ENCODE data around the gene GFOD2. TPM values are rescaled to one million over a fixed set of nuclear protein-coding genes. Genes with fewer than 3 reads are reported as not detected.
"Not testable (repeated sequence)": the region's sequence is repeated elsewhere in the genome, so short reads cannot be mapped to it uniquely, and the experiment has no call there.

Gene GFOD2
- total and polyA plus RNA-seq, 10 donors: 10.4 to 45.6 (median 39.8) TPM

GRCh38 chr16:67752641-67753040 lies 33.5 kb upstream of the GFOD2 start:
- intact Hi-C loops (cut with DNase I; ENCODE audit: low total_unique reads): loop anchor here (10.0 kb wide), 1 partner anchor 52 kb away; the partner anchor contains the start of genes RANBP10 and TSNAXIP1
- TF ChIP-seq CTCF (IDR thresholded peaks at IDR 0.05 in 8 of 11, conservative IDR thresholded peaks at IDR 0.05 in 3 of 11): no peak
- TF ChIP-seq POLR2AphosphoS5 (IDR thresholded peaks at IDR 0.05): no peak
- no peak for TF ChIP-seq POLR2A (IDR thresholded peaks at IDR 0.05)
- Histone ChIP-seq H3K27me3 (replicated peaks in 1 of 7) (no peaks in the 10 kb centered on the region), H3K4me1 (peaks cover 0 to 36% (median 9%) of the 10 kb centered on the region in 6 donors), H3K4me3 (no peak overlapping the region), H3K9me3 (no peaks in the 10 kb centered on the region), H3K36me3 (peaks cover 0 to 69% (median 8%) of the 10 kb centered on the region in 6 donors), H3K27ac (no peak overlapping the region)
- DNase-seq: no peak
- 79 to 92% (median 85%) methylated on average over 2 of the region's 2 CpGs for WGBS, 5 donors

- intact Hi-C loops (cut with DNase I; ENCODE audit: low total_unique reads): loop anchor here (10.0 kb wide), 1 partner anchor 53 kb away; the partner anchor contains the start of genes RANBP10 and TSNAXIP1
- WGBS, 5 donors: 90 to 98% (median 94%) methylated on average over 3 of the region's 3 CpGs
- not testable (repeated sequence) for DNase-seq
These were observed 32.2 kb upstream of the GFOD2 start for GRCh38 chr16:67751331-67751730.

GRCh38 chr16:67750466-67750865 lies 31.4 kb upstream of the GFOD2 start:
- no peaks in the 10 kb centered on the region for H3K27me3 ChIP-seq (replicated peaks in 1 of 7)
- peaks cover 0 to 30% (median 9%) of the 10 kb centered on the region in 6 donors for H3K4me1 ChIP-seq
- WGBS, 5 donors: 86 to 96% (median 93%) methylated on average over 6 of the region's 6 CpGs
- intact Hi-C loops (cut with DNase I; ENCODE audit: low total_unique reads): loop anchor here (10.0 kb wide), 1 partner anchor 54 kb away; the partner anchor contains the start of genes RANBP10 and TSNAXIP1
- peaks cover 0 to 65% (median 8%) of the 10 kb centered on the region in 6 donors for H3K36me3 ChIP-seq
- no peaks in the 10 kb centered on the region for H3K9me3 ChIP-seq
- H3K27ac ChIP-seq: peak overlapping the region in 3 of 8 donors; percentile 14 to 38 (median 37)
- no peak for TF ChIP-seq POLR2A (IDR thresholded peaks at IDR 0.05)
- no peak for TF ChIP-seq CTCF (IDR thresholded peaks at IDR 0.05 in 8 of 11, conservative IDR thresholded peaks at IDR 0.05 in 3 of 11)
- TF ChIP-seq POLR2AphosphoS5 (IDR thresholded peaks at IDR 0.05): no peak
- no peak for DNase-seq
- H3K4me3 ChIP-seq: no peak overlapping the region

More at GRCh38 chr16:67751331-67751730, 32.2 kb upstream of the GFOD2 start:
- H3K27me3 ChIP-seq (replicated peaks in 1 of 7); H3K4me3 ChIP-seq; H3K9me3 ChIP-seq: not testable (repeated sequence)
- peaks cover 0 to 67% (median 8%) of the 10 kb centered on the region in 6 donors for H3K36me3 ChIP-seq
- H3K27ac ChIP-seq: peak overlapping the region in 4 of 8 donors; percentile 7 to 38 (median 26)
- H3K4me1 ChIP-seq: peaks cover 0 to 36% (median 9%) of the 10 kb centered on the region in 6 donors

GRCh38 chr16:67749436-67750078 lies 30.4 kb upstream of the GFOD2 start:
- intact Hi-C loops (cut with DNase I; ENCODE audit: low total_unique reads): loop anchor here (10.0 kb wide), 1 partner anchor 55 kb away; the partner anchor contains the start of genes RANBP10 and TSNAXIP1
- TF ChIP-seq POLR2AphosphoS5 (IDR thresholded peaks at IDR 0.05): no peak
- TF ChIP-seq CTCF (IDR thresholded peaks at IDR 0.05 in 8 of 11, conservative IDR thresholded peaks at IDR 0.05 in 3 of 11): no peak
- no peak for TF ChIP-seq POLR2A (IDR thresholded peaks at IDR 0.05)

More at GRCh38 chr16:67749436-67750078, 30.4 kb upstream of the GFOD2 start:
- Histone ChIP-seq H3K4me3 (no peak overlapping the region), H3K27ac (peak overlapping the region in 1 of 8 donors; percentile 24), H3K9me3 (no peaks in the 10 kb centered on the region), H3K4me1 (peaks cover 0 to 30% (median 9%) of the 10 kb centered on the region in 6 donors), H3K27me3 (replicated peaks in 1 of 7) (no peaks in the 10 kb centered on the region), H3K36me3 (peaks cover 0 to 68% (median 10%) of the 10 kb centered on the region in 6 donors)
- 85 to 95% (median 88%) methylated on average over 2 to 3 of the region's 3 CpGs for WGBS, 5 donors
- no peak for DNase-seq
